HAP-1 (cell line): Measurements from ENCODE around the gene MCM3AP.
A peak's percentile ranks its signal among the peaks of the same experiment; 100 is the strongest.

Experiments
- DNase-seq, 2 experiments: peaks; one replicate each; pipeline ENCODE4 v3.0.0-alpha.2; 2016 to 2020; ENCODE audit warnings: low spot score in 2 of 2
- H3K27me3 ChIP-seq: fragments of 250-450 bp; sonication (Bioruptor Pico); 2 replicates; pipeline ENCODE4 v1.5.1; 2020; ENCODE audit warnings: low read depth, mild to moderate bottlenecking, moderate library complexity
- H3K36me3 ChIP-seq: fragments of 250-450 bp; sonication (Bioruptor Pico); replicated peaks from 2 replicates; pipeline ENCODE4 v1.5.1; 2020; ENCODE audit warnings: mild to moderate bottlenecking
- H3K4me1 ChIP-seq: fragments of 250-450 bp; sonication (Bioruptor Pico); 2 replicates; pipeline ENCODE4 v1.5.1; 2020; ENCODE audit warnings: mild to moderate bottlenecking
- H3K4me3 ChIP-seq: fragments of 250-450 bp; sonication (Bioruptor Pico); 2 replicates; pipeline ENCODE4 v1.5.1; 2020; ENCODE audit warnings: mild to moderate bottlenecking, moderate library complexity
- H3K9me3 ChIP-seq: fragments of 250-450 bp; sonication (Bioruptor Pico); 2 replicates; pipeline ENCODE4 v1.5.1; 2020; ENCODE audit warnings: mild to moderate bottlenecking, moderate library complexity
- in situ Hi-C: fragments of 300-500 bp; cut with MboI; formaldehyde crosslinking; loops from 3 replicates; pipeline ENCODE4 v1.14.3; 2020; ENCODE audit warnings: low sequenced_read_pairs, inconsistent platforms, mixed read lengths

The MCM3AP gene

DNA sequence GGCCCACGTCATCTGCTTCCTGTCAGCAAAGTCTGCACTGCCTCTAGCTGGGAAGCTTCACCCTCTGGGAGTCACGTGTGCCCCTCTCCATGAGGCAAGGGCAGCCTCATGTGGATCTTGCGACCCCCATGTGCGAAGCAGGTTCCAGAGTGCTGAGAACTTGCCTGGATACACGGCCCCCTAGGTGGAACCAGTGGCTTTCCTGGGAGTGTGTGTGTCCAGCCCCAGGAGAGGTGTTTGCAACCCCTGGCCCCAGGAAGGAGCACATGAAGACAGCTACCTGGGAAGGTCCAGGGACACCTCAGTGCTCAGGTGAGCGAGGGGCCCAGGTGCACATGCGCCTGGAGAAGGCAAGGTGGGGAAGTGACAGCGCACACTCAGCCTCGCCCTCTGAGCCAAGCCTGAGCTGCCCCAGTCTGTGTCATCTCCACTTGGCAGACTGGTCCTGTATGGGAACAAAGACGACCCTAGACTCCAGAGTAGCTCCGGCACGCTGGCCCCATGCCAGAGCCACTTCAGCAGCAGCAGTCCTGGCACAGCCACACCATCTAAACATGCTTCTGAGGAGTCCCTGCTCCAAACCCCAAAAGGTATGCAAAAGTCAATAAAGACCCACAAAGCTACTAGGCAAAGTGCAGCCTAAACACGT is 65.7 kb downstream of the MCM3AP start:
- peaks cover 36% of the 10 kb centered on the region for H3K36me3 ChIP-seq
- in situ Hi-C loops: no loop called here
- H3K4me3 ChIP-seq: no peak overlapping the region
- H3K9me3 ChIP-seq: no peaks in the 10 kb centered on the region
- no peaks in the 10 kb centered on the region for H3K4me1 ChIP-seq
- peak in 1 of 2 experiments; percentile 6 for DNase-seq
- H3K27me3 ChIP-seq: no peaks in the 10 kb centered on the region

DNA sequence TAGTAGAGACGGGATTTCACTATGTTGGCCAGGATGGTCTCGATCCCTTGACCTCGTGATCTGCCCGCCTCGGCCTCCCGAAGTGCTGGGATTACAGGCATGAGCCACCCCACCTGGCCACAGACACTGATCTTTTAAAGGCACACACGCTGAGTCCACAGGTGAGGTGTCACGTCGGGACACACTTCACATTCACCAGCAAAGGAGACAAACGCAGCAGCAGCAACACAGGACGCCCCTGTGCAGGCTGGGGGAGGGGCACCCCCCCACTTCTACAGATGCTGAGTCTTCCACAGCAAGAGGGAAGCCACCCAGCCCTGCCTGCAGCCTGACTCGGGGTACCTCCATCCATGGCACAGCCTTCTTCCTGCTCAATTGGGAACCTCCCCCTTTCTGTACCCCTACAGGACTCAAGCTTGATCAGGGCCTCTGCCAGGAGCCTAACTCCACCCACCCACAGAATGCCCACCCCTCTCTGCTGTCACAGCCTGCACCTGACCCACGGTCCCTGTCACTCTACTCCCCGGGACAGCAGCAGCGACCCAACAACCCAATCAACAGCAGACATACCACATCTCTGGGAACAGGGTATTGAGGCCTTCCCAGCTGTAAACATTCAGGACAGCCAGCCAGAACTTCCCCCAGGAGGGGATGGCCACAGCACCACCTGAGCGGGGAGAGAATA is 66.4 kb downstream of the MCM3AP start:
- H3K4me1 ChIP-seq: no peaks in the 10 kb centered on the region
- no peaks in the 10 kb centered on the region for H3K27me3 ChIP-seq
- in situ Hi-C loops: no loop called here
- H3K4me3 ChIP-seq: no peak overlapping the region
- peak in 1 of 2 experiments; percentile 5 for DNase-seq
- H3K9me3 ChIP-seq: no peaks in the 10 kb centered on the region
- H3K36me3 ChIP-seq: peaks cover 39% of the 10 kb centered on the region

DNA sequence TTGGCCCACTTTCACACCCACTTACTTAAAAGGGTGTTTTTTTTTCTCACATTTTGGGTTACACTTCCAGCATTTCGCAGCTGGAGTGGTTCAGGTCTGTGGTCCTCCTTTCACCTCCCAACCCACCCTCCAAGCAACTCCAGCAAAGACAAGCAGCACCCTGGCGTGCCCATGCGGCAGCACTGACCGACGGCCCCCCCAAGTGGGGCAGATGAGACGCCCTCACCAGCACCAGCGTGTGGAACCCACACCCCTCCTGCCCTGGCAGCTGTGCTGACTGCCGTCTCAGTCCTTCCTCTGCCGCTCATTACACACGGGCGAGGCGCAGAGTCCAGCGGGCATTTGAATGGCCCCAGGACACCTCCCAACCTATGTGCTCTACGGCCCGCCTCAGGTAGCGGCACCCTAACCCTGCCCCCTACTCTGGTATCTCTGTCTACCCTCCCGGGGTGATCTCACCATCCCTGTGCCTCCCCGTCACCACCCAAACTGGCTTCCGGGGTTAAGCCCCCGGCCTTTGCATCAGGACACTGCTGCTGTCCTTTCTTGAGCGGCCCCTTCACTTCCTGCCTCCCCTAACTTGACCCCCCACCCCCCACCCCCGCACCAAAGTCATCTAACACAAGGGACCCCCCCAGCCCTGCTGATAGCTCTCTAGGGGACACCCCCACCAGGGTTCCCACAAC is 67.8 kb downstream of the MCM3AP start:
- Histone ChIP-seq H3K27me3 (no peaks in the 10 kb centered on the region), H3K9me3 (no peaks in the 10 kb centered on the region), H3K4me3 (no peak overlapping the region), H3K36me3 (peaks cover 45% of the 10 kb centered on the region), H3K4me1 (no peaks in the 10 kb centered on the region)
- no peak for DNase-seq
- in situ Hi-C loops: no loop called here

DNA sequence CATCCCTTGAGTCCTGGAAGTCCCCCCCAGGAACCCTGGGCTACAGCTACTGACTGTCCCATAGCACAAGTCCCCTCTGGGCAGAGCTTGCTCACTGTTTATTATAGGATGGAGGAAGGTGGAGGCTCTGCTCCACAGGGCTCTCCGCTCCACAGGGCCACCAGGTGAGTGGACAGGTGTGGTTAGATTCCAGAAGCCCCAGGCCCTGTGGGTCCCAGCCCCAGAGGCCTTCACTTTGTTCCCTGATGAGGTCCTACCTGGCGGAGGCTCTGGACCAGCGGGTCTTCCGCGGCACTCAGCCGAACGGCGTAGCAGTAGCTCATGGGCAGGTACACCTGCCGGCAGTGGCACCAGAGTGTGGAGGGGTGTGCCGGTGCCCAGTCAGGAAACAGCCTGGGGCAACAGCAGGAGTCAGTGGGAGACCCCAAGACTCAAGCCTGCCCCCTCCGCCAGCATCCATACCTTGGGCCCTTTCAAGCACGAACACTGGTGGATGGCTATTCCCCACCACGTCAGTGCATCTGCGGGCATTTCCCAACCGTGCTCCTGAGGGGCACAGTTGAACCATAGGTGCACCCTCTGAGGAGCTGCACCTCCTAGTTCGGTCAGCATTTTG is 69.2 kb downstream of the MCM3AP start:
- in situ Hi-C loops: no loop called here
- DNase-seq: no peak
- H3K4me3 ChIP-seq: no peak overlapping the region
- no peaks in the 10 kb centered on the region for H3K9me3 ChIP-seq
- H3K4me1 ChIP-seq: no peaks in the 10 kb centered on the region
- peaks cover 31% of the 10 kb centered on the region for H3K36me3 ChIP-seq
- no peaks in the 10 kb centered on the region for H3K27me3 ChIP-seq

DNA sequence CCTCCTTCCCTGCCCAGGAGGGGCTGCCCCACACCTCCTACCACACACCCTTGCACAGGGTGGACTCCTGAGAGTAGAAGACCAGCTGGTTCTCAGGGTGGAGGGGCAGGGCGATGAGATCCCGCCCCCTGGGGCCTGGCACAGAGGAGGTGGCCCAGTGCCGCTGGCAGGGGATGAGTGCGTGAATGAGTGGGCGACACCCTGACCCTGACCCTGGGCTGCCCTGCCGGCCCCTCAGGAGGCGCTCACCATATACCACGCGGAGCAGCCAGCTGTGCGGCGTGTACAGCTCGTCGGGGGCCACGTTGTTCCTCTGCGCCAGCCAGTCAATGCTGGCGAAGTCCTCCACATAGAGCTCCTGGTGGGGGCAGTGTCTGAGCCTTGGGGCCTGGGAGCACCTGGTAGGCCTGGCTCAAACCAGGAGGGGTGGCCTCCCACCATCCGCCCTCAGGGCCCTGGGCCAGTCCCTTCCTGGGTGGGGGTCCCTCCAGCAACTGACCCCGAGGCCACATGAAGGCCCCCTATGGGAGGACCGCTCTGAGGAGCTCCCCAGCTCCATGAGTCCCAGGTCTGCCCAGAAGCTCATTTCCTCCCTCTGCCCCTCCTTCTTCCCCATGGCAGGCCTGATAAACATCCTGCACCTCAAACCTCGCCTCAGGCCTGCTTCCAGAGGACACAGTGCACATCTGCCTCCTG is 69.8 kb downstream of the MCM3AP start:
- DNase-seq: no peak
- in situ Hi-C loops: no loop called here

DNA sequence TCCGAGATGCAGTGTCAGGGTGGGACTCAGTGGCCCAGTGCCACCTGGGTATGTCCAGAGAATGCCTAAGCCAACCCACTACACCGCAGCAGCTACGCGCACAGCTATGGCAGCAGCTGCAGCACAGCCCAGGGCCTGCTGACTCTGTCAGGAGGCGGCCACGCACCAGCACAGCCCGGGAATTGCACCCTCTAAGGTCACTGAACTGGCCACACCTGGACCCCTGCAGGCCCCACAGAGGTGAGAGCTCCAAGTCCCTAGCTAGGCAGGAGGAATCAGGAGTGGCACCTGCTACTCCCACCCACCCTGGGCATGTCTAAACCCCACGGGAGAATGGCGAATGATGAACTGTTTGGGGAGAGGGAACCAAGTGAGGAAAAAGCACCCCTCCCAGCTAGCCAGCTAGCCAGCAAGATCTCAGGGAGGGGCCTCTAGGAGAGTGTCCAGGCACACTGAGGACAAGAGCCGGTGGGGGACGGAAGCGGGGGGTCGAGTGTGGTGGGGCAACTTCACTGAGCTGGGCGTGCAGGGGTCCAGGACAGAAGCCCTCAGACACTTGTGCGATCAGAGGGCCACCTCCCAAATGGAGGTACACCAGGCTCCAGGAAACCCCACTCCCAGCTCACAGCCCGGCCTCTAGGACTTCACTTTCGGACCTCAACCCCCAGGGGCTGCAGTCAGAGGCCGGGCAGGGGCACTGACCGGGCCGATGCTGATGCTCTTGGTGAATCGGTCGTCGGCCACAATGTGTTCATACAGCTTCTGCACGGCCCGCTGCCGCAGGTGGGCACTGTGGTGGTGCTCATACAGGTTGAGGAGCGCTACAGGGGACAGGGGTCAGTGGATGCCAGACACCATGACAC is 70.7 kb downstream of the MCM3AP start:
- no peaks in the 10 kb centered on the region for H3K27me3 ChIP-seq
- H3K36me3 ChIP-seq: peaks cover 28% of the 10 kb centered on the region
- in situ Hi-C loops: no loop called here
- no peak overlapping the region for H3K4me3 ChIP-seq
- no peaks in the 10 kb centered on the region for H3K9me3 ChIP-seq
- H3K4me1 ChIP-seq: no peaks in the 10 kb centered on the region
- DNase-seq: no peak

More for the DNA sequence above, 69.8 kb downstream of the MCM3AP start:
- Histone ChIP-seq H3K4me3 (no peak overlapping the region), H3K36me3 (peaks cover 32% of the 10 kb centered on the region), H3K27me3 (no peaks in the 10 kb centered on the region), H3K4me1 (no peaks in the 10 kb centered on the region), H3K9me3 (no peaks in the 10 kb centered on the region)

DNA sequence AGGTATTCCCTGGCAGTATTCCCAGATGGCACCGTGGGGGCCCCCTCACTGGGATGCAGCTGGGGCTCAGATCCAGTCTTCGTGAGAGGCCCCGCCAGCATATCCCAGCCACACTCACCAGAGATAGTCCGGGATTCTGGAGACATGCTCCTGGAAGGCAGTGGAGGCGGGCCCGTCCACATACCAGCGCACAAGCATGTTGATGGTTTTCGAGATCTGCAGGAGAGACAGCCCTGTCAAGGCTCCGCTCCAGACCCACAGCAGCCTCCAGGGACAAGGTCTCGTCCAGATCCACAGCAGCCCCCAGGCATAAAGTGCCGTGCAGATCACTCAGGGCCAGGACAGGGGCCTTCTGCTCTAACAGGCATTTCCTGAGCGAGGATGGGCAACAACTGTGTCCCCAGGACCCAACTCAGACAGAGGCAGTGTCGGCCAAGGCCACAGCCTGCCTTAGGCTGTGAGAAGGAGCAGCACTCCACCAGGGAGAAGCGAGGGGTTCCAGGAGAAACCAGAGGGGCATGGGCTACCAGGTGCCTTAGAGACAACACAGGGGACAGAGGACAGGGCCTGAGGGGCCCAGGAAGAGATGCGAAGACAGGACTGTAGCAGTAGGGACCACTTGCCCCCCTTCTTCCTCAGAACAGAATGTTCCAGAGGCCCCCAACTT is 71.7 kb downstream of the MCM3AP start:
- in situ Hi-C loops: no loop called here
- Histone ChIP-seq H3K4me1 (no peaks in the 10 kb centered on the region), H3K27me3 (no peaks in the 10 kb centered on the region), H3K4me3 (no peak overlapping the region), H3K9me3 (no peaks in the 10 kb centered on the region), H3K36me3 (peaks cover 25% of the 10 kb centered on the region)
- DNase-seq: no peak

DNA sequence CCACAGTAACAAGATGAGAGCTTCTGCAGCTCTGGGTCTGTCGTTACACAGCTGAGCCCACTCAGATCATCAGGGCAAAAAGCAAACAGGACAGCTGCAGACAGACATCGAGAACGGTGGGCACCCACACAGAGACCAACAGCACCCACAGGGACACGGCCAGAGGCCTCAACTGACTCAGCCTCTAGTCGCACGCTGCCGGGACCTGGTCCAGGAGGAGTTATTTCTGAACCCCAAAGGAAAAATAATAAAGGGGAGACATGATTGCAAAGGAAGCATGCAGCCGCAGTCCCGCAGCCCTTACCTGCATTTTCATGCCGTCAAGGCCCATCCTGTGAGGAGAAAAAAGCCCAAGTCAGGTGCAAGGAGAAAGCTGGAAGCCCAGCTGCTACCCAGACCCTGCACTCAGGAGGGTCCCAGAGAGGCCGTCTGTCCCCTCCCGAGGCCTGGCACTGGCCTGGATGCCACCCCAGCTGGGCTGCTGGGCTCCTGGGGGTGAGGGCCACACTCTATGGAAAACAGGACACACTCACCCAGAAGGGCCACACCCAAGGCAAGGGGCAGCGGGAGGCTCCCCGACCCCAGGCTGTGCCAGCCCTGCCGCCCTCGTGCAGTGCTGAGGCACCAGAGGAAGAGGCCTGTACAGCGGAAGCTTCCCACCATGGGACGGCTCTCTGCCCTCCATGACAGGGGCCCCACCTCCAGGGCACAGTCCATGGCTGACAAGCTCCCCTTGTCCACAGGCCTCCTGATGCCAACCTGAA is 72.5 kb downstream of the MCM3AP start:
- no peak for DNase-seq
- Histone ChIP-seq H3K36me3 (peaks cover 32% of the 10 kb centered on the region), H3K27me3 (no peaks in the 10 kb centered on the region), H3K4me1 (no peaks in the 10 kb centered on the region), H3K9me3 (no peaks in the 10 kb centered on the region), H3K4me3 (no peak overlapping the region)
- in situ Hi-C loops: no loop called here

DNA sequence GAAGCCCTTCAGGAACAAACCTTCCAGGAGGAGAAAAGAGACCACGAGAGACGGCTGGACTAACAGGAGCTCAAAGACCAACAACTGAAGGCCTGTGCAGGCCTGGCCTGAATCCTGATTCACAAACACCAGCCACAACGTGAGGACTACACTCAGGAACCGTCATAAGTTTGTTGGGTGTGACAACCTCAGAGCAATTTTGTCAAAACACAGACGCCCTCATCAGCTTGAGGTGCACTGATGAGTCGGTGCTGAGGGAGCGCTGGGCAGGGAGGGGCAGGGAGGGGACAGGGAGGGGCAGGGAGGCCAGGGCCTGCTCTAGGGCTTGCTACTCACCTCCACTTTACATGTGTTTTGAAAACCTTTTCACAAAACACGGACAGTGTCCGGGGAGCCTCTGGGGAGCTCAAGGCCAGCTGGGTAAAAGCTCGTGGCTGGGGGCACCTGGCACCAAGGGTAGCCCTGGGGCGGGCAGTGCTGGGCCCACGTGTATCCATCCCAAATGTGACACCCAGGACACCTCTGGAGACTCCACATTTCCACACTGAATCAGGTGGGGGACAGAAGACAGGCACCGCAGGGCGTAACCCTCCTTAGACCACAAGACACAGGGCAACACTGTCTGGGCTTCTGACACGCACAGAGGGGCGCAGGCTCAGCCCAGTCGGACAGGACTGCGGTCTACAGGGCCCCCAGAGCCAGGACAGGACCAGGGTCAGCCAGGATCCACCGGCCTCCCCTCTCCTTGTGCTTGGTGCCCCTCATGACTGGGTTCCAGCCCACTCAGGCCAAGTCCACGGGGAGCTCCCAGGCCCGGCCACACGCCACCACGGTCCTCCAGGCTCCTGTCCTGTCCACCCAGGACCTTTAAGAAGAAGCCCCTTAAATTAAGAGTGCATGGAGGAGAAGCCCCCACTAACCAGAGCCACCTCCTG is 73.4 kb downstream of the MCM3AP start:
- Histone ChIP-seq H3K9me3 (no peaks in the 10 kb centered on the region), H3K36me3 (peaks cover 38% of the 10 kb centered on the region), H3K4me3 (no peak overlapping the region), H3K4me1 (no peaks in the 10 kb centered on the region), H3K27me3 (no peaks in the 10 kb centered on the region)
- no peak for DNase-seq
- in situ Hi-C loops: no loop called here

DNA sequence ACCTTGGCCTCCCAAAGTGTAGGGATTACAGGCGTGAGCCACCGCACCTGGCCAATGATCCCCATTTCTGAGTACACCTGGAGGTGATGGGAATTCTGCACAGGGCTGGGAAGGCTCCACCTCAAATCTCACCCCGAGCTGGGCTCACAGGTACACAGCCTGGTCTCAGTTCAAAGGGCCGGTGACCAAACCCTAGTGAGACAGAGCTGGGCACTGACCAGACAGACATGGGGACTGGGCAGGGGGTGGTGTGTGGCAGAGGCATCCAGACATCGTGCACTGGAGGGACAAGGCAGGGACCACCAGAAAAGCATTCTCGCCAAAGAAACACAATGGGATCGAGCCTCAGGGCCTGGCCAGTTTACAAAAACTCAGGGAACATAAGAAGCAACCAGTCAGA is 74.0 kb downstream of the MCM3AP start:
- in situ Hi-C loops: no loop called here
- Histone ChIP-seq H3K4me1 (no peaks in the 10 kb centered on the region), H3K27me3 (no peaks in the 10 kb centered on the region), H3K9me3 (no peaks in the 10 kb centered on the region), H3K36me3 (peaks cover 44% of the 10 kb centered on the region), H3K4me3 (no peak overlapping the region)
- DNase-seq: no peak

DNA sequence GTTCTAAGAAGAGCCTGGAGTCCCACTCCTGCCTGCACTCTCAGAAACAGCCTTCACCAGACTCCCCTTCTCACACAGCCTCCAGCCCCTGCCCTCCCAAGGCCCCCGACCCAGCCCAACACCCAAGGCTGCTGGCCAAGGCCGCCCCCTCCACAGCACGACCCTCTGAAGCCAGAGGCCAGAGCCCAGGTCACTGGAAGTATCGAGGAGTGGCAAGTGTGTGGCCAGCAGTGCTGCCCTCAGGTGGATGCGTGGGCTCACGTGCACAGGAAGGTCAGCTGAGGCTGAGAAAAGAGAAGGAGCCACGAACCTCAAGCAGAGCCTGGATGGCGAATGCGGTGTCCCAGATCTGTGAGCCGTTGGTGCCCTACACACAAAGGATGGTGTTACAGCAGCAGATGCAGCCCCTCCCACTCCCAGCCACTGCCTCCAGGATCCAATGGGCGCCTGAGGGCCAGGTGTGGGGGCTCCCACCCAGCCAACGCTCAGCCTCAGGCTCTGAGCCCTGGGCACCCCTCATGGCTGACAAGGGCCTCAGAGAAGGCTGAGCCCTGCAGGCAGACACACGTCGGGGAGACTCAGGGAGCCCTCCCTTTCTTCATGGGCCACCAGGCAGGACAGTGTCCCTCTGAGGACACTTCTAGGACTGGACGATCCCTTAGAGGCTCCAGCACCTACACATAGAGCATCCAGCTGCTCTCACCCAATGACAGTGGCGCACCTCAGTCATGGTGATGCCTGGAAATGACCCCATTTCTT is 74.9 kb downstream of the MCM3AP start:
- in situ Hi-C loops: no loop called here
- DNase-seq: no peak
- Histone ChIP-seq H3K27me3 (no peaks in the 10 kb centered on the region), H3K4me3 (no peak overlapping the region), H3K36me3 (peaks cover 51% of the 10 kb centered on the region), H3K4me1 (no peaks in the 10 kb centered on the region), H3K9me3 (no peaks in the 10 kb centered on the region)
